ENCODE measurements around the gene OR2Y1.

- TF ChIP-seq SALL2 (CRISPR knock-in tag; IDR thresholded peaks at IDR 0.05) (no peak), U2AF1 (optimal IDR thresholded peaks at IDR 0.05; ENCODE audit: low read depth, low read length) (no peak), NFIC (IDR thresholded peaks at IDR 0.05; ENCODE audit: low read length) (no peak), ZNF251 (CRISPR knock-in tag; IDR thresholded peaks at IDR 0.05) (no peak), POLR2A (IDR thresholded peaks at IDR 0.05; ENCODE audit: insufficient read depth in 1 of 2, low read depth in 2 of 2, low read length in 2 of 2) (no peak)
Measured at GRCh38 chr5:180717989-180718388, 21.9 kb downstream of the OR2Y1 start.
